H1 (cell line): Measurements from ENCODE around the gene MBD3L1. TPM values are rescaled to one million over a fixed set of nuclear protein-coding genes. Genes with fewer than 3 reads are reported as not detected.

Experiments
- CTCF ChIA-PET: fragments of 300-600 bp; sonication (Branson Sonifier 250); formaldehyde crosslinking; loops from one replicate; lab custom pipeline; 2021; ENCODE audit not compliant: partially characterized antibody; lab: Charles Lee
- POLR2A ChIA-PET: fragments of 300-600 bp; sonication (Branson Sonifier 250); formaldehyde crosslinking; loops from one replicate; lab custom pipeline; 2021; ENCODE audit warnings: inconsistent platforms; ENCODE audit not compliant: partially characterized antibody; lab: Charles Lee
- DNase-seq, 2 experiments: peaks; one replicate each; pipeline versions ENCODE4 v3.0.0 to v3.0.0-alpha.2; 2010 to 2022; ENCODE audit warnings: low spot score in 2 of 2, low read depth in 1 of 2, mixed read lengths in 1 of 2
- FAIRE-seq: peaks from 2 replicates; lab custom pipeline; 2011; peaks lifted over from hg19 to GRCh38; lab: Jason Lieb, UNC
- H2AFZ ChIP-seq: 2 replicates; pipeline ENCODE4 v1.8.1; 2012; ENCODE audit warnings: low read length, inconsistent platforms
- H2AK5ac ChIP-seq: 2 replicates; pipeline ENCODE4 v1.6.1; 2013; ENCODE audit warnings: low read depth, low read length
- H2BK120ac ChIP-seq: replicated peaks from 2 replicates; pipeline ENCODE3; 2013; ENCODE audit warnings: low read depth, low read length, inconsistent platforms
- H2BK12ac ChIP-seq: 2 replicates; pipeline ENCODE4 v1.6.1; 2013; ENCODE audit warnings: low read depth, low read length
- H2BK15ac ChIP-seq: 2 replicates; pipeline ENCODE4 v1.6.1; 2013; ENCODE audit warnings: low read length
- H2BK20ac ChIP-seq: 2 replicates; pipeline ENCODE4 v1.6.1; 2013; ENCODE audit warnings: low read length
- H2BK5ac ChIP-seq: 2 replicates; pipeline ENCODE4 v1.6.1; 2013; ENCODE audit warnings: low read depth, low read length
- H3K14ac ChIP-seq: 2 replicates; pipeline ENCODE4 v1.6.1; 2013; ENCODE audit warnings: inconsistent platforms; ENCODE audit not compliant: insufficient read length
- H3K18ac ChIP-seq: 2 replicates; pipeline ENCODE4 v1.6.1; 2013; ENCODE audit warnings: low read length; ENCODE audit errors: extremely low read depth
- H3K23ac ChIP-seq: 2 replicates; pipeline ENCODE4 v1.6.1; 2013; ENCODE audit warnings: inconsistent platforms; ENCODE audit not compliant: insufficient read length
- H3K23me2 ChIP-seq: 2 replicates; pipeline ENCODE4 v1.6.1; 2013; ENCODE audit warnings: low read depth, low read length
- H3K27ac ChIP-seq: 2 replicates; pipeline ENCODE4 v1.6.1; 2011; ENCODE audit warnings: low read depth, low read length, inconsistent platforms
- H3K27me3 ChIP-seq, 4 experiments: replicated peaks in 1 of 4; 1 replicate in 1 of 4; 2 replicates in 3 of 4; pipeline versions ENCODE4 v1.6.1 to v1.8.1; 2011 to 2013; ENCODE audit warnings: low read length in 3 of 4, mild to moderate bottlenecking in 3 of 4, inconsistent platforms in 2 of 4, mixed read lengths in 2 of 4, moderate library complexity in 1 of 4; ENCODE audit not compliant: control insufficient read depth in 3 of 4, insufficient read depth in 3 of 4; ENCODE audit errors: extremely low read depth in 1 of 4
- H3K36me3 ChIP-seq, 4 experiments: 2 replicates each; pipeline versions ENCODE4 v1.6.1 to v1.8.1; 2011 to 2013; ENCODE audit warnings: mild to moderate bottlenecking in 4 of 4, low read length in 3 of 4, moderate library complexity in 2 of 4, control low read depth in 1 of 4, inconsistent platforms in 1 of 4; ENCODE audit not compliant: insufficient read depth in 4 of 4, control insufficient read depth in 2 of 4
- H3K4ac ChIP-seq: replicated peaks from 2 replicates; pipeline ENCODE3; 2013; ENCODE audit warnings: low read length, low read depth, mixed read lengths, inconsistent platforms; ENCODE audit not compliant: insufficient read length
- H3K4me1 ChIP-seq, 4 experiments: replicated peaks in 1 of 4; 1 replicate in 1 of 4; 2 replicates in 3 of 4; pipeline versions ENCODE4 v1.6.1 to v1.8.1; 2011 to 2013; ENCODE audit warnings: low read length in 3 of 4, inconsistent platforms in 2 of 4, mixed read lengths in 1 of 4; ENCODE audit not compliant: insufficient read depth in 4 of 4, control insufficient read depth in 3 of 4
- H3K4me2 ChIP-seq, 2 experiments: 2 replicates each; pipeline versions ENCODE4 v1.6.1 to v1.8.1; 2011 to 2013; ENCODE audit warnings: low read depth in 2 of 2, low read length in 2 of 2, control low read depth in 1 of 2, inconsistent platforms in 1 of 2, mild to moderate bottlenecking in 1 of 2; ENCODE audit not compliant: insufficient read depth in 1 of 2
- H3K4me3 ChIP-seq, 4 experiments: fragments of 200-600, 300-600 bp in 1 of 4; sonication (generic), shearing (Covaris generic), sonication (Bioruptor Twin) in 1 of 4; 2 replicates each; pipeline versions ENCODE4 v1.5.1 to v1.8.1; 2011 to 2016; ENCODE audit warnings: low read length in 4 of 4, low read depth in 3 of 4, control low read depth in 2 of 4, inconsistent platforms in 2 of 4, mild to moderate bottlenecking in 2 of 4, mixed read lengths in 1 of 4, moderate library complexity in 1 of 4; ENCODE audit not compliant: insufficient read depth in 2 of 4; ENCODE audit errors: extremely low read depth in 1 of 4
- H3K56ac ChIP-seq: replicated peaks from 2 replicates; pipeline ENCODE3; 2013; ENCODE audit warnings: low read depth, mild to moderate bottlenecking, mixed read lengths, low read length, inconsistent platforms; ENCODE audit not compliant: insufficient read length
- H3K79me1 ChIP-seq: 2 replicates; pipeline ENCODE4 v1.6.1; 2013; ENCODE audit warnings: low read depth, low read length, control low read depth
- H3K79me2 ChIP-seq, 2 experiments: 2 replicates each; pipeline versions ENCODE4 v1.6.1 to v1.8.1; 2012 to 2013; ENCODE audit warnings: low read length in 2 of 2, mild to moderate bottlenecking in 2 of 2, inconsistent platforms in 1 of 2; ENCODE audit not compliant: insufficient read depth in 2 of 2, control insufficient read depth in 1 of 2
- H3K9ac ChIP-seq, 4 experiments: replicated peaks in 1 of 4; 1 replicate in 1 of 4; 2 replicates in 3 of 4; pipeline versions ENCODE4 v1.6.1 to v1.8.1; 2011 to 2013; ENCODE audit warnings: low read depth in 3 of 4, low read length in 3 of 4, control low read depth in 2 of 4, mild to moderate bottlenecking in 2 of 4, moderate library complexity in 2 of 4, inconsistent platforms in 1 of 4; ENCODE audit errors: extremely low read depth in 1 of 4
- H3K9me3 ChIP-seq, 2 experiments: 2 replicates each; pipeline versions ENCODE4 v1.6.1 to v1.8.1; 2012 to 2013; ENCODE audit warnings: mild to moderate bottlenecking in 2 of 2, moderate library complexity in 2 of 2, control low read depth in 1 of 2, inconsistent platforms in 1 of 2, low read depth in 1 of 2, low read length in 1 of 2, mixed read lengths in 1 of 2; ENCODE audit not compliant: insufficient read depth in 2 of 2
- H4K20me1 ChIP-seq, 2 experiments: replicated peaks in 1 of 2; 2 replicates each; pipeline versions ENCODE3 to v1.8.1; 2011 to 2013; ENCODE audit warnings: inconsistent platforms in 2 of 2, low read length in 2 of 2, mild to moderate bottlenecking in 1 of 2; ENCODE audit not compliant: insufficient read depth in 2 of 2, control insufficient read depth in 1 of 2
- H4K5ac ChIP-seq: 2 replicates; pipeline ENCODE4 v1.6.1; 2013; ENCODE audit warnings: low read length, low read depth, mixed read lengths, inconsistent platforms; ENCODE audit not compliant: insufficient read length
- H4K8ac ChIP-seq: 2 replicates; pipeline ENCODE4 v1.8.0; 2013; ENCODE audit warnings: mild to moderate bottlenecking, moderate library complexity, low read length, inconsistent platforms; ENCODE audit not compliant: insufficient read depth; ENCODE audit errors: extremely low read depth
- H4K91ac ChIP-seq: replicated peaks from 2 replicates; pipeline ENCODE3; 2013; ENCODE audit warnings: low read length, mixed read lengths, inconsistent platforms; ENCODE audit not compliant: insufficient read length
- ASH2L ChIP-seq: fragments of 200-600, 300-600 bp; sonication (generic); IDR thresholded peaks from one replicate; pipeline ENCODE4 v1.7.1; 2017; ENCODE audit warnings: low read length
- EGR1 ChIP-seq: IDR thresholded peaks from 2 replicates; pipeline ENCODE4 v1.6.1; 2011; ENCODE audit warnings: low read depth, low read length, borderline replicate concordance
- JUN ChIP-seq: IDR thresholded peaks from 2 replicates; pipeline ENCODE4 v1.6.1; 2011; ENCODE audit warnings: low read depth, mild to moderate bottlenecking, improper control_type of control experiment, low read length
- KDM1A ChIP-seq: fragments of 200-600, 300-600 bp; sonication (generic); IDR thresholded peaks from 2 replicates; pipeline ENCODE4 v1.7.1; 2016; ENCODE audit warnings: mild to moderate bottlenecking, low read length, borderline replicate concordance
- NRF1 ChIP-seq: IDR thresholded peaks from 2 replicates; pipeline ENCODE4 v1.6.1; 2011; ENCODE audit warnings: mild to moderate bottlenecking, low read depth, low read length, improper control_type of control experiment
- POLR2AphosphoS5 ChIP-seq: IDR thresholded peaks from 2 replicates; pipeline ENCODE4 v1.6.1; 2011; ENCODE audit warnings: low read depth, low read length
- RFX5 ChIP-seq: IDR thresholded peaks from 2 replicates; pipeline ENCODE4 v1.6.1; 2011; ENCODE audit warnings: low read depth, low read length, improper control_type of control experiment, borderline replicate concordance
- RXRA ChIP-seq: IDR thresholded peaks from 2 replicates; pipeline ENCODE4 v1.6.1; 2011; ENCODE audit warnings: low read depth, mild to moderate bottlenecking, low read length, moderate library complexity; ENCODE audit not compliant: insufficient read depth
- WGBS, 2 experiments: shearing (Covaris generic) in 1 of 2; methylation state at CpG; one replicate each; pipeline versions ENCODE4 v1.1.6 to v1.1.7; 2013 to 2015; ENCODE audit warnings: low lambda C conversion rate in 2 of 2, mixed read lengths in 2 of 2, inconsistent platforms in 1 of 2, low coverage in 1 of 2, missing lambda C conversion rate in 1 of 2; ENCODE audit not compliant: insufficient replicate concordance in 2 of 2, insufficient coverage in 1 of 2, insufficient read length in 1 of 2; ENCODE audit errors: extremely low coverage in 1 of 2, missing lambda C conversion rate in 1 of 2; 5-methylcytosine and 5-hydroxymethylcytosine counted together
- polyA plus RNA-seq, 7 experiments: library from polyadenylated mRNA; depleted of rRNA in 3 of 7; stranded (reverse) in 5 of 7; unstranded in 2 of 7; fragments of >200 nt in 5 of 7; fragments of 200-250 nt in 2 of 7; gene quantifications; 1 replicate in 5 of 7; 2 replicates in 1 of 7; 4 replicates in 1 of 7; pipeline versions ENCODE4 v1.2.1 to v1.2.3, GENCODE V29; 2011 to 2013; ENCODE audit warnings: missing spikeins in 2 of 7, mixed read lengths in 2 of 7
- total RNA-seq: library from RNA; stranded (reverse); fragmentation: NEBNext Ultra II Directional; extraction: Animal tissue kit (Norgen Biotek cat#: 25700); gene quantifications from 2 replicates; pipeline ENCODE4 v1.2.1, GENCODE V29; 2021
- TF ChIP-seq, protein P1 (sequence below): IDR thresholded peaks from 2 replicates; pipeline ENCODE4 v1.6.1; 2012; ENCODE audit warnings: inconsistent platforms
- TF ChIP-seq, protein P2 (sequence below): IDR thresholded peaks from 2 replicates; pipeline ENCODE4 v1.6.1; 2011; ENCODE audit warnings: low read length, improper control_type of control experiment
- TF ChIP-seq, protein P3 (sequence below): IDR thresholded peaks from 2 replicates; pipeline ENCODE4 v1.6.1; 2012; ENCODE audit warnings: inconsistent platforms

The MBD3L1 gene
- total and polyA plus RNA-seq, 2 of the 8 experiments (the other 6 are each of a cell fraction or from before 2014, with no cell fraction given) = not detected

DNA sequence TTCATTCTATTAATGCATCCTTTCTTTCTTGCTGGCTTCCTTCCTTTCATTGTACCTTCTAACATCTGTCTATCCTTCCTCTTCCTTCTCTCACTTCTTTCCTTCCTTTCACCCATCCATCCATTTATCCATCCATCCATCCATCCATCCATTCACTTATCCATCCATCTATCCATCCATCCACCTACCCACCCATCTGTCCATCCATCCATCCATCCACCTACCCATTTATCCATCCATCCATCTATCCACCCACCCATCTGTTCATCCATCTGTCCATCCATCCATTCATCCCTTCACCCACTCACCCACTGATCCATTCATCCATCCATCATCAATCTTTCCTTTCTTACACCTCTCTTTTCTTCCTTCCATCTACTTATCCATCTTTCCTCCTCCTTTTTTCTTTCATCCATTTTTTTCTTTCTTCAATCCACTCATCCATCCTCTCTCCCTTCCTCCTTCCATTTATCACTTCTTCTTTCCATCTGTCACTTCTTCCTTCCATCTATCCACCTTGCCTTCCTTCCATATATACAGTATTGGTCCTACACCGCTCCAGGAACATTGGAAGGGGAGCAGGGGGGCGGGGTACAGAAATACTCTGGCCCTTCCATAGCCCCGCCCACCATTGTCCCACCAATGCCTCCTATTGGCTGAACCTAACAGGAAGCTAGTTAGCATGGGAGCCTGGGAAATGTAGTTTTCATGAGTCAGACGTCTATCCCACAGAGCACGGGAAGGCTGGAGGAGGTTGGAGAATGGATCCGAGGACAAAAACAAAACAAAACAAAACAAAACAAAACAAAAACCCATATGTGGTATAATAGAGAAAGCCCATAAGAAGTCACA is 45.9 kb downstream of the MBD3L1 start:
- H2BK12ac ChIP-seq = no peak overlapping the region
- no peak overlapping the region for H3K18ac ChIP-seq
- H2BK20ac ChIP-seq = no peak overlapping the region
- no peak overlapping the region for H3K23ac ChIP-seq
- H2BK120ac ChIP-seq = no peak overlapping the region
- H3K79me1 ChIP-seq = no peaks in the 10 kb centered on the region
- no peak overlapping the region for H2BK5ac ChIP-seq
- FAIRE-seq = no peak
- no peak overlapping the region for H2BK15ac ChIP-seq
- H3K79me2 ChIP-seq = no peaks in the 10 kb centered on the region
- no peaks in the 10 kb centered on the region for H3K4me1 ChIP-seq
- no peak overlapping the region for H4K5ac ChIP-seq
- H4K8ac ChIP-seq = no peak overlapping the region
- DNase-seq = no peak
- peaks cover 3% of the 10 kb centered on the region; the same call in 1 of the 2 replicates for H3K23me2 ChIP-seq
- no peak overlapping the region for H3K4me2 ChIP-seq
- H4K91ac ChIP-seq = no peak overlapping the region
- H3K4me3 ChIP-seq = no peak overlapping the region
- peaks cover 0 to 3% (median 0%) of the 10 kb centered on the region in 4 experiments; a peak in 1 of 8 replicates for H3K36me3 ChIP-seq
- no peak overlapping the region for H3K27ac ChIP-seq
- ChIA-PET CTCF (no interaction called here), POLR2A (no interaction called here)
- peaks cover 48 to 81% of the 10 kb centered on the region in 2 experiments for H3K9me3 ChIP-seq
- no peak overlapping the region for H2AFZ ChIP-seq
- H4K20me1 ChIP-seq = no peaks in the 10 kb centered on the region
- H3K9ac ChIP-seq = no peak overlapping the region
- H2AK5ac ChIP-seq = no peak overlapping the region
- H3K14ac ChIP-seq = no peak overlapping the region
- WGBS, 2 experiments = 61% methylated on average over 6 of the region's 6 CpGs; no CpG with 5 or more reads in 1 of the 2 experiments
- H3K4ac ChIP-seq = no peak overlapping the region
- H3K27me3 ChIP-seq = no peaks in the 10 kb centered on the region
- peak overlapping the region; percentile 59 for H3K56ac ChIP-seq
- TF ChIP-seq, protein P1, sequence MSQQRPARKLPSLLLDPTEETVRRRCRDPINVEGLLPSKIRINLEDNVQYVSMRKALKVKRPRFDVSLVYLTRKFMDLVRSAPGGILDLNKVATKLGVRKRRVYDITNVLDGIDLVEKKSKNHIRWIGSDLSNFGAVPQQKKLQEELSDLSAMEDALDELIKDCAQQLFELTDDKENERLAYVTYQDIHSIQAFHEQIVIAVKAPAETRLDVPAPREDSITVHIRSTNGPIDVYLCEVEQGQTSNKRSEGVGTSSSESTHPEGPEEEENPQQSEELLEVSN = no peak
- TF ChIP-seq NRF1 (no peak), RXRA (no peak), EGR1 (no peak), RFX5 (no peak), KDM1A (no peak), POLR2AphosphoS5 (no peak), ASH2L (no peak), JUN (no peak)
- TF ChIP-seq, protein P2, sequence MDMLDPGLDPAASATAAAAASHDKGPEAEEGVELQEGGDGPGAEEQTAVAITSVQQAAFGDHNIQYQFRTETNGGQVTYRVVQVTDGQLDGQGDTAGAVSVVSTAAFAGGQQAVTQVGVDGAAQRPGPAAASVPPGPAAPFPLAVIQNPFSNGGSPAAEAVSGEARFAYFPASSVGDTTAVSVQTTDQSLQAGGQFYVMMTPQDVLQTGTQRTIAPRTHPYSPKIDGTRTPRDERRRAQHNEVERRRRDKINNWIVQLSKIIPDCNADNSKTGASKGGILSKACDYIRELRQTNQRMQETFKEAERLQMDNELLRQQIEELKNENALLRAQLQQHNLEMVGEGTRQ = no peak
- TF ChIP-seq, protein P3, sequence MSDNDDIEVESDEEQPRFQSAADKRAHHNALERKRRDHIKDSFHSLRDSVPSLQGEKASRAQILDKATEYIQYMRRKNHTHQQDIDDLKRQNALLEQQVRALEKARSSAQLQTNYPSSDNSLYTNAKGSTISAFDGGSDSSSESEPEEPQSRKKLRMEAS = no peak
